Activated naive CD8-positive, alpha-beta T cell (primary cell): ENCODE measurements around the gene SLCO3A1.
A peak's percentile ranks its signal among the peaks of the same experiment; 100 is the strongest.

Source experiments
- H3K27ac Mint-ChIP-seq: one replicate; pipeline ENCODE4 v1.8.0; 2021; ENCODE audit warnings: mixed read lengths
- H3K27me3 Mint-ChIP-seq: one replicate; pipeline ENCODE4 v1.8.0; 2021; ENCODE audit warnings: mixed read lengths
- H3K36me3 Mint-ChIP-seq: one replicate; pipeline ENCODE4 v1.8.0; 2021; ENCODE audit warnings: mixed read lengths
- H3K4me1 Mint-ChIP-seq: one replicate; pipeline ENCODE4 v1.8.0; 2021; ENCODE audit warnings: low read depth, mixed read lengths
- H3K4me3 Mint-ChIP-seq: one replicate; pipeline ENCODE4 v1.8.0; 2021; ENCODE audit warnings: mild to moderate bottlenecking, mixed read lengths
- H3K9me3 Mint-ChIP-seq: one replicate; pipeline ENCODE4 v1.8.0; 2021; ENCODE audit warnings: low read depth, mixed read lengths

SLCO3A1 gene

DNA sequence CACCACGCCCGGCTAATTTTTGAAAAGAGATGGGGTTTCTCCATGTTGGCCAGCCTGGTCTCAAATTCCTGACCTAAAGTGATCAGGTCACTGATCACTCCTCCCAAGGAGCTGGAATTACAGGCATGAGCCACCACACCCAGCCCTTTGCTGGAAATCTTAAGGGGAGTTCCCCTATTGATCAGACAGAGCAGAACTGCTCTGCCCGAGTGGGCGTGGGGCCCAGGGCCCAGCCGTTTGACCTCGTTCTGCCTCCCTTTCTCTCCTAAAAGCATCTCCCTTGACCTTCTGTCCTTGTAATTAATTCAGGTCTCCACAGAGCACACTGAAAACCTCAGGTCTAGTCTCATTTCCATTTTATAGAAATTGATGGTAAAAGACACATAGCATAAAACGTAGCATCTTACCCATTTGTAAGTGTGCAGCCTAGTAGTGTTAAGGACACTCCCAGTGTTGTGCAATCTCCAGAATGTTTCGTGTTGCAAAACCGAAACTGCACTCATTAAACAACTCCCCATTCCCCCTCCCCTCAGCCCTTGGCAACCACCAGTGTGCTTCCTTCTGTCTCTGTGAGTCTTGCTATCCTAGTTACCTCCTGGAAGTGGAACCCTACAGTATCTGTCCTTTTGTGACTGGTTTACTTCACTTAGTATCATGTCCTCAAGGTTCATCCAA is 89.3 kb downstream of the SLCO3A1 start:
- H3K27ac Mint-ChIP-seq = peak overlapping the region; percentile 1
- peaks cover 33% of the 10 kb centered on the region for H3K4me1 Mint-ChIP-seq
- H3K36me3 Mint-ChIP-seq = peaks cover 7% of the 10 kb centered on the region
- no peaks in the 10 kb centered on the region for H3K27me3 Mint-ChIP-seq
- H3K4me3 Mint-ChIP-seq = no peak overlapping the region
- no peaks in the 10 kb centered on the region for H3K9me3 Mint-ChIP-seq

DNA sequence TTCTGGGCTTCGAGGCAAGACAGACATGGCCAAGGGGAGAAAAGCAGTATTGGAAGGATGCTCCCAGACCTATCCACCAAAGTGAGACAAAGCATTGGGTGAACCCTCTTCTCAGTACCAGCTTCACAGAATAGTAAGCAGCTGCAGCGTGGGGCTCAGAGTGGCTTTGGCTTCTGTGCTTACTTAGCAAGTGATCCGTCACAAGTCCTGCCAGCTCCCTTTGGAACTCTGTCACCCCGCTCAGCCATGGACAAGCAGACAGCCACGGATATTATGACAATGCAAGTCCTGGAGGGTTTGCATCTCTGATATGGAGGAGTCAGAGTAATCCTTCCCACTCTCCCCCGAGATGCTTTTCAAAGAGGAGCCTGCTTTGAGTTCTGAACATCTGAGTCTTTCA is 90.8 kb downstream of the SLCO3A1 start:
- H3K4me1 Mint-ChIP-seq = peaks cover 35% of the 10 kb centered on the region
- H3K27me3 Mint-ChIP-seq = no peaks in the 10 kb centered on the region
- no peak overlapping the region for H3K27ac Mint-ChIP-seq
- peaks cover 5% of the 10 kb centered on the region for H3K36me3 Mint-ChIP-seq
- H3K4me3 Mint-ChIP-seq = no peak overlapping the region
- no peaks in the 10 kb centered on the region for H3K9me3 Mint-ChIP-seq

DNA sequence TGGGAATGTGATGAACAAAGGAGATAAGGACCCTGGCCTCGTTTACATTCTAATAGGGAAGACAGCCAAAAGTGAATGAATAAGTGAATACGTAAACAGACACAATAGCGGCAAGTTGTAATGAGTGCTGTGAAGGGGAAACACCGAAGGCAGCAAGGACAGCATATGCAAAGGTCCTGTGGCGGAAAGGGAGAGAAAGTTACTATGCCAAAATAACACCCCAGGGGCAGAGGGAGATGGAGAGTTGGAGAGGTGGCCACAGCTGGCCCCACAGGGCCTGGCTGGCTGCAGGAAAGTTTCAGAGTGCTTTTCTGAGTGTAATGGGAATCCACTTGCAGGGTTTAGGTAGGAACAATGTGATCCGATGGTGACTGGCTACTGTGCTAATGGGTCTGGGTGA is 91.9 kb downstream of the SLCO3A1 start:
- Mint-ChIP-seq H3K27ac (peak overlapping the region; percentile 23), H3K9me3 (no peaks in the 10 kb centered on the region), H3K4me1 (peaks cover 41% of the 10 kb centered on the region), H3K4me3 (no peak overlapping the region), H3K36me3 (peaks cover 5% of the 10 kb centered on the region), H3K27me3 (no peaks in the 10 kb centered on the region)

DNA sequence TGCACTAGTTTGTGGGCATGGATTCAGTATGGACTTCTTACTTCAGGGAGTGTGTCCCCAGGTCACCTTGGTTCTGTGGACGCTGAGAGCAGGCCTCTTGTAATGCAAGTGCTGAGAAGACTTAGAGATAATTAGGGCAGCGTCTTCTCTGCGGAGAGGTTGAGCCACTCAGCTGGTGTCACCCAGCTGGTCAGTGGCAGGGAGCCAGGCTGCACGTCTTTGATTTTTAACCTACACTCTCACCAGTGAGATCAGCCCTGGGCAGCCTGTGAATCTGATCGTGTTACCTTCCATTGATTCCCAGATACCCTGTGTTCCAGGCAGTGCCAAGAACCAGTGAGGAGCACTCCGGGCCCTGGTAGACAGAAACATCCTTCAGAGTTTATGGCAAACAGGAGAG is 92.6 kb downstream of the SLCO3A1 start:
- H3K36me3 Mint-ChIP-seq = peaks cover 5% of the 10 kb centered on the region
- no peak overlapping the region for H3K4me3 Mint-ChIP-seq
- no peak overlapping the region for H3K27ac Mint-ChIP-seq
- no peaks in the 10 kb centered on the region for H3K9me3 Mint-ChIP-seq
- peaks cover 42% of the 10 kb centered on the region for H3K4me1 Mint-ChIP-seq
- H3K27me3 Mint-ChIP-seq = no peaks in the 10 kb centered on the region

DNA sequence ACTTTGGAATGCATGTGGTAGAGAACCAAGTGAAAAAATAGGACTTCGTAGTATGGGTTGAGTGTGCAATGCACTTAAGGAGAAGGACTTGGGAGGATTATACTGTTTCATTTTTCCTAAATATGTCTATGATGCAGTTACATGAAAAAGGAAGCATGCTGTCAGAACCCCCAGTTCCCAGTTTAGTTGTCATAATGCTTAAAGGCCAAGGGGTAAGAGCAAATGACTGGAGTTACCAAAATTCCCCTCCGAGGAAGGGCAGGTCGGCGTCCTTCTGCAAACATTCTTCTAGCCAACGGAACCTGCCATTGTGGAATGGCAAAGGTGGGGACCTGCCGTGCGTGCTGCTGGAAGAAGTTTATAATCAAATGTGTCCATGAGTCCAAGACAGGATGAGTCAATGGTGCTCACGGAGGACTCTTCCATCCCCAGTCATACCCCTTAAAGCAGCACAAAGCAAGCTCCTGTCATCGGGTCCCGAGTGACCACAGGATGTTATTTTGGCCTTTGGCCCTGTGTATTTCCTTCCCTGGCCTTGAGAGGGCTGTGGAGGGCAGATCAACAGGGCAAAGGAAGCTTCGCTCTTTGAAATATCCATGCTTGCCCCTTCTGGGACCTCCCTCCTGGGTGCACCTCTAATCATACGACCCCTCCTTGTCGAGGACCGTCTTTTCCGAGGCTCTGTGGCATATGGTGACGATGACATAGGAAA is 93.2 kb downstream of the SLCO3A1 start:
- H3K9me3 Mint-ChIP-seq = no peaks in the 10 kb centered on the region
- no peaks in the 10 kb centered on the region for H3K27me3 Mint-ChIP-seq
- H3K4me1 Mint-ChIP-seq = peaks cover 46% of the 10 kb centered on the region
- no peak overlapping the region for H3K27ac Mint-ChIP-seq
- peaks cover 5% of the 10 kb centered on the region for H3K36me3 Mint-ChIP-seq
- H3K4me3 Mint-ChIP-seq = no peak overlapping the region

DNA sequence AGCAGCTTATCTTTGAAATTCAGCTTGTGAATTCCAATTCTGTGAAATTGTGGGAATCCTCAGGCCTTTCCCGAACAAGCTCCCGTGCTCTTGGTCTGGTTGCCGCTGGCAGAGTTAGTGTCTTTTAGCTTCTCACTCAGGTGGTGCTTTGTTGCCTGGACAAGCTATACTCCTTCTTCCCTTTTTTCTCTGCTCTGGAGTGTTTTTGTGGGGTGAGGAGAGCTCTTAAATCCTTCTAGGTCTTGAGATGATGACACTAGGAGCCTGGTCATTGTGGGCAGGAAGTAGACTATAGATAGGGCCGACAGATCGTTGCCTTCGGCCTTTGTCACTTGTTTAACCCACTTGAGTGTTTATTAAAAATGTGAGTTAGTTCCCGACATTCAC is 93.8 kb downstream of the SLCO3A1 start:
- Mint-ChIP-seq H3K4me1 (peaks cover 49% of the 10 kb centered on the region), H3K36me3 (peaks cover 5% of the 10 kb centered on the region), H3K9me3 (no peaks in the 10 kb centered on the region), H3K27me3 (no peaks in the 10 kb centered on the region), H3K27ac (no peak overlapping the region), H3K4me3 (no peak overlapping the region)

DNA sequence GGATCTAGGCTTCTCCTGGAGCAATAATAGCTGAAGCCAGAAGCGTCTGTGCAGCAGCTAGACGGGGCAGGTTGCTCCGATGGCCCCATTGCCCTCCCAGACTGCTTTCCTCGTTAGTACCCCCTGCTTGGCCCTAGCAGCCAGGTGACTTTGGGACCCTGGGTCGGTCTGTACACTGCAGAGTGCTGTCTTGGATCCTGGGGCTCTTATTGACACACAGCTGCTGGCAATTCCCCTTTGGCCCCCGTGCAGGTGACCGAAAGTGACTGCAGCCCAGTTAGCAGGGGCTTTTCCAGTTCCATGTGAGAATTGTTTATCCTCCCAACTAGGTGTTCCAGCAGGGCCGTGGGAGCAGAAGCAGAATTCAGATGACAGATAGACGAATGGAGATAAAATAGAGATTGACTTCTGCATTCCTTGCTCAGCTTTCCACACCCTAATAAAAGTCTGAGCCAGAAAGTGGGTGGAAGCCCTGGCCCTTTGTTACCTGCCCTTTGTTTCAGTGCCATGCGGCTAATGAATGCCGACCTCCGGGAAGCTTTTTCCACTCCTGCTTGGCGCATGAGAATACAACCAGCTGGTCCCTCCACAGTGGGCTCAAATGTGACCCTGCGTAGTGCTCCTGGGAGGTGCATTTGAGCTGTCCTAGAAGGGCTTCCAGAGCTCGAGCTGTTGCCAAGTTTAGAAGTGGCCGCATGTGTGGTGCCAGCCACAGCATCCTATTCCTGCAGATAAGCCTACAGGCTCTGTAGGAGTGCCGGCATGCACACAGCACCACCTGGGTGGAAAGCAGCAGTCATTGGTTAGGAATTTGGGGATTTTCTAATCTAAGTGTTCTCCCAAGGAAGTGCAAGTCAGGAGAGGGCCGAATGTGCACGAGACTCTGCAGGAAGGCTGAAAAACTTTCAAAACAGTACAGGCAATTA is 94.4 kb downstream of the SLCO3A1 start:
- Mint-ChIP-seq H3K36me3 (peaks cover 5% of the 10 kb centered on the region), H3K4me1 (peaks cover 52% of the 10 kb centered on the region), H3K27ac (no peak overlapping the region), H3K27me3 (no peaks in the 10 kb centered on the region), H3K4me3 (no peak overlapping the region), H3K9me3 (no peaks in the 10 kb centered on the region)

DNA sequence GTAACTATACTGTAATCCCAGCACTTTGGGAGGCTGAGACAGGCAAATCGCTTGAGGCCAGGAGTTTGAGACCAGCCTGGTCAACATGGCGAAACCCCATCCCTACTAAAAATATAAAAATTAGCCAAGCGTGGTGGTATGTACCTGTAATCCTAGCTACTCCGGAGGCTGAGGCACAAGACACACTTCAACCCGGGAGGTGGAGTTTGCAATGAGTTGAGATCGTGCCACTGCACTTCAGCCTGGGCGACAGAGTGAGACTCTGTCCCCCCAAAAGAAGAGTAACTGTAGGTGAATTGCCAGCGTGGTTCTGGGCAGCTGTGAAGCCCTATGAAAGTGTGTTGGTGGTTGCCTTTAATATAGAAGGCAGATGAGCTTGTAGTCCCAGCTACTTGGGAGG is 95.9 kb downstream of the SLCO3A1 start:
- Mint-ChIP-seq H3K4me1 (peaks cover 58% of the 10 kb centered on the region), H3K27ac (no peak overlapping the region), H3K9me3 (no peaks in the 10 kb centered on the region), H3K4me3 (no peak overlapping the region), H3K27me3 (no peaks in the 10 kb centered on the region), H3K36me3 (peaks cover 5% of the 10 kb centered on the region)

DNA sequence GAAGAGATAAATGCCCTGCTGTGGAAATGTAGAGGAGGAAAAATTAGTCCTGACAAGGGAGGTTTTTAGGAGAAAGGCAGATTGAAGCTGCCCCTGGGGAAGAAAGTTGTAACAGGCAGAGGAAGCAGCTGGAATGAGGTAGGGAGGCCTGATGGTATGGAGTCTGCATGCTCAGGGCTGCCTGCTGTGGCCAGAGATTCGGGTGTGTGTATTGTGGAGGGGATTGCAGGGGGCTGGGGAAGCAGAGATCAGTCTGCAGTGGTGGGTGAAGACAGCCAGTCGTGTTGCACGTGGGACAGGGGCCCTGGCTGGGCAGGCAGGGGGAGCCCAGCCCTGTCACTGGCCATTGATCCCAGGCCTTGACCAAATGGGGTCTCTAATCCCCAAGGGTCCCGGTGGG is 96.5 kb downstream of the SLCO3A1 start:
- H3K4me3 Mint-ChIP-seq = no peak overlapping the region
- no peaks in the 10 kb centered on the region for H3K9me3 Mint-ChIP-seq
- H3K27ac Mint-ChIP-seq = no peak overlapping the region
- peaks cover 7% of the 10 kb centered on the region for H3K36me3 Mint-ChIP-seq
- H3K27me3 Mint-ChIP-seq = no peaks in the 10 kb centered on the region
- H3K4me1 Mint-ChIP-seq = peaks cover 64% of the 10 kb centered on the region

DNA sequence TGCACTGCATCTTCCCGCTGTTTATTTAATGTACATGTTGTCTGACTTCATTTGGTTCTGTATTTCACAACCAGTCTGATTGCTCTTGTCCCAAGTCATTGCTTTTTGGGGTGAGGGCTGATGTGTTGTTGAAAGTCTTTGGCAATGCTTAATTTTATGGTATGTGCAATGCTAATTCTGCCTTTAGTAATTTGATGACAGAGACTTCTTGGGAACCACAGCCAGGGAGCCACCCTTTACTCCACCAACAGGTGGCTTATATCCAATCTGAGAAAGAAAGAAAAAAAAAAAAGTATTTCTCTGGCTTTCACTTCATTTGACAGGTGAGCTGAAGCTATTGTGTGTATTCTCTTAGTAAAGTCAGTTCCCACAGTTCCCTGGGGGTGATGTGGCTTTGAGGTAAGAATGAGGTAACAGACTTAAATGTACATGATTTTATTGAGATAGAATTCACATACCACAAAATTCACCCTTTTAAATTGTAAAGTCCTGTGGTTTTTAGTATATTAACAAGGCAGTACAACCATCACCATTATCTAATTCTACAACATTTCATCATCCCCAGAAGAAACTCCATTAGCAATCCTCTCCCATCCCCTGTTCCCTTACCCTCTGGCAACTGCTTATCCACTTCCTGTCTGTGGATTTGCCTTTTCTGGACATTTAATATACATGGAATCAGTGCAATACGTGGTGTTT is 97.3 kb downstream of the SLCO3A1 start:
- Mint-ChIP-seq H3K9me3 (no peaks in the 10 kb centered on the region), H3K4me3 (no peak overlapping the region), H3K36me3 (peaks cover 5% of the 10 kb centered on the region), H3K27me3 (no peaks in the 10 kb centered on the region), H3K27ac (no peak overlapping the region), H3K4me1 (peaks cover 64% of the 10 kb centered on the region)

DNA sequence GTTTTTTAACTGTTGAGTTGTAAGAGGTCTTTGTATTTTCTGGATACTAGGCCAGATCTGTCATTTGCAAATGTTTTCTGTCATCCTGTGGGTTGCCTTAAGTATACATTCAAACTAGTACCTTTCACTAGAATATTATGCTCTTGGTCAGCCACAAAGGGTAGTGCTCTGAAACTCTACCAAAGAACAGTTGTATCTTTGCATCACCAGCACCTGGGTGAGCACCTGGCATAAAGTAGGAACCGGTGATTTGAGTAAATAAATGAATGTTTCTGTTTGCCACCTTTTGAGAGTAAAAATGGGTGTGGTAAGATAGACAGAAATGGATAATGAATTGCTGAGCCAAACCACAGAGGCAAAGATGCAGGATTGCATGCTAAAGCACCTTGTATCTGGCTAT is 98.7 kb downstream of the SLCO3A1 start:
- no peak overlapping the region for H3K27ac Mint-ChIP-seq
- peaks cover 2% of the 10 kb centered on the region for H3K36me3 Mint-ChIP-seq
- H3K9me3 Mint-ChIP-seq = no peaks in the 10 kb centered on the region
- peaks cover 53% of the 10 kb centered on the region for H3K4me1 Mint-ChIP-seq
- H3K4me3 Mint-ChIP-seq = no peak overlapping the region
- H3K27me3 Mint-ChIP-seq = no peaks in the 10 kb centered on the region

DNA sequence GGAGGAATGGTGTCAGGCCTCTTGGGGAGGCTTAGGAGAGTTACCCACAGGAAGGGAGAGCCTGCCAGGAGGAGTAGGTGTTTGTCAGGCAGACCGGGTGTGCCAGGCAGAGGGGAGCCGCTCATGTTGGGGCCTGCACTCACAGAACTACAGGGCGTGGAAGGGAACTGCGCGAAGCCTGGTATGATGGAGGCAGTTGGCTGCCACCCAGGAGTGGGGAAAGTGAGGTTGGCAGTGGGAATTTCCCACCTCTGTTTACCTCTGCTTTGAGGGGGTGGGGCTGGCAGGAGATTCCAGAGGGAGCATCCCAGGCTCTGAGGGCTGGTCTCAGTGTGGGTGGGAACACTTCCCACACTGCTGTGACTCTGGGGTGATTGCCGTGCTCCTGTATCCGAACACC is 99.9 kb downstream of the SLCO3A1 start:
- no peak overlapping the region for H3K27ac Mint-ChIP-seq
- no peaks in the 10 kb centered on the region for H3K27me3 Mint-ChIP-seq
- H3K4me1 Mint-ChIP-seq = peaks cover 48% of the 10 kb centered on the region

DNA sequence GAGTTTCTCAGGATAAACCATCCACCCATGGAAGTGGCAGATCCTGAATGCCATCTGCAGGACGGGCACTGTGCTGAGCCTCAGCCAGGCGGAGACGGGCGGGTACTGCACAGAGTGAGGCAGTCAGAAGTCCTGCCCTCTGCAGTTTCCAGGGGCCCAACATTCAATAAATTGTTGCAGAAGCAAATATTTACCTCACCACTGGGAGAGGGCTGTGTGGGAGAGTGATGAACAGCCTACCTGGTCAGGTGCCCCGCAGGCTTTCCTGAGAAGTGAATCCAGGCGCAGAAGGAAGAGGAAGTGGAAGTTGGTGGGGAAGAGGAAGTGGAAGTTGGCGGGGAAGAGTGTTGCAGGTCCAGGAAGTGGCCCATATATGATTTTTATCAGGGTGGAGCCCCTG is 100.8 kb downstream of the SLCO3A1 start:
- no peak overlapping the region for H3K4me3 Mint-ChIP-seq
- no peaks in the 10 kb centered on the region for H3K9me3 Mint-ChIP-seq
- H3K27me3 Mint-ChIP-seq = no peaks in the 10 kb centered on the region
- no peak overlapping the region for H3K27ac Mint-ChIP-seq
- H3K4me1 Mint-ChIP-seq = peaks cover 46% of the 10 kb centered on the region
- H3K36me3 Mint-ChIP-seq = peaks cover 2% of the 10 kb centered on the region

More for the DNA sequence above, 99.9 kb downstream of the SLCO3A1 start:
- Mint-ChIP-seq H3K36me3 (peaks cover 2% of the 10 kb centered on the region), H3K4me3 (no peak overlapping the region), H3K9me3 (no peaks in the 10 kb centered on the region)

DNA sequence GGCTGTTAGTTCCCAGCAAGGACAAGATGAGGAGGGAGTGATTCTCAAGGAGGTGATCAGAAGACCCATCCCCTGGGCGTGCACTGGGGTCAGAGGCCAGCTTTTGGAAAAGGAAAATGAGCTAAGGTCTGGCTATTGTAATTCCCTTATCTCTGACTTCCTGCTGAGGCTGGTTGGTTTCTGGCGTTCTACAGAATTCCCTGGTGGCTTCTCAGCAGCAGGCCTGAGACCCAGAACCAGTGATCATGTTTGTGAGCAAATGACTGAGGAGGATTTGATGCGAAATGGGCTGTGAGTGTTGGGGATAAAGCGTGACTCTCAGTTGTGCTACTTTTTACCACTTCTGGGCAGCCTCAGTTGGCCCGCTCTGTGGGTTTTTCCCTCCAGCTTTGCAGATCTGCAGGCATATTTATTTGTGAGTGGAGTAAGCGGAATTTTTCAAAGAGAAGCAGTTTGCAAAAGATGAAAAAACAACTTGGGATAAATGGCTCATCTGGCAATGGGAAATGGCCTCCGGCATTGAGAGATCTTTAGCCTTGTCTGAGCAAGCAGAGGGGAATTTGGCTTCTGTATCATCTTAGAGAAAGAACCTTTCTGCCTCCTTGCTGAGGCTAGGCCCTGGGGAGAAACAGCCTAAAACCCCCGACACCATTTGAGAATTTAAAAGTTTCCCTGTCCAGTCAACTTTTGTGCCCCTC is 102.7 kb downstream of the SLCO3A1 start:
- Mint-ChIP-seq H3K27me3 (no peaks in the 10 kb centered on the region), H3K4me1 (peaks cover 35% of the 10 kb centered on the region), H3K9me3 (no peaks in the 10 kb centered on the region), H3K27ac (no peak overlapping the region), H3K36me3 (peaks cover 6% of the 10 kb centered on the region), H3K4me3 (no peak overlapping the region)
